Measurements from ENCODE around the gene RBP3. TPM values are rescaled to one million over a fixed set of nuclear protein-coding genes. Genes with fewer than 3 reads are reported as not detected.

RBP3 gene
- polyA plus RNA-seq, 1 donor from 2014 or later: not detected

GRCh38 chr10:47400786-47401185 is 52.6 kb downstream of the RBP3 start:
- H3K79me2 ChIP-seq (replicated peaks; ENCODE audit: insufficient read depth, low read length): no peaks in the 10 kb centered on the region
- no peaks in the 10 kb centered on the region for H3K27me3 ChIP-seq (ENCODE audit: insufficient read depth, low read depth, low read length)
- H3K27ac ChIP-seq (ENCODE audit: low read length): no peak overlapping the region
- H3K9me3 ChIP-seq (ENCODE audit: low read length): no peaks in the 10 kb centered on the region
- no peaks in the 10 kb centered on the region for H3F3A ChIP-seq (ENCODE audit: insufficient read depth, low read length, poor library complexity, severe bottlenecking)
- no peaks in the 10 kb centered on the region for H3K36me3 ChIP-seq (ENCODE audit: insufficient read depth, low read length)
- no peaks in the 10 kb centered on the region for H3K9me2 ChIP-seq (ENCODE audit: insufficient read depth, low read length)
- no peak overlapping the region for H3K4me3 ChIP-seq (ENCODE audit: low read length)
- H3K4me2 ChIP-seq (ENCODE audit: low read length): no peak overlapping the region
- H3K9ac ChIP-seq (ENCODE audit: low read length): no peak overlapping the region
- TF ChIP-seq SMC3 (conservative IDR thresholded peaks at IDR 0.05; ENCODE audit: poor library complexity) (no peak), CTCF (IDR thresholded peaks at IDR 0.05; ENCODE audit: poor library complexity, severe bottlenecking) (no peak), MXI1 (conservative IDR thresholded peaks at IDR 0.05; ENCODE audit: poor library complexity, severe bottlenecking) (no peak), TAF1 (IDR thresholded peaks at IDR 0.05; ENCODE audit: low read depth) (no peak), RAD21 (conservative IDR thresholded peaks at IDR 0.05) (no peak), EP300 (conservative IDR thresholded peaks at IDR 0.05; ENCODE audit: poor library complexity, severe bottlenecking) (no peak), POLR2AphosphoS5 (IDR thresholded peaks at IDR 0.05) (no peak), REST (IDR thresholded peaks at IDR 0.05; ENCODE audit: borderline replicate concordance) (no peak), EZH2 (IDR thresholded peaks at IDR 0.05; ENCODE audit: borderline replicate concordance, insufficient read depth, low read length, poor library complexity, severe bottlenecking) (no peak)
- H4K20me1 ChIP-seq (ENCODE audit: insufficient read depth): no peaks in the 10 kb centered on the region
- no peak overlapping the region for H2AFZ ChIP-seq (ENCODE audit: low read depth, low read length)

- Histone ChIP-seq H3K9me3 (ENCODE audit: low read length) (no peaks in the 10 kb centered on the region), H3K36me3 (ENCODE audit: insufficient read depth, low read length) (no peaks in the 10 kb centered on the region), H3K9me2 (ENCODE audit: insufficient read depth, low read length) (no peaks in the 10 kb centered on the region), H4K20me1 (ENCODE audit: insufficient read depth) (no peaks in the 10 kb centered on the region), H3F3A (ENCODE audit: insufficient read depth, low read length, poor library complexity, severe bottlenecking) (no peaks in the 10 kb centered on the region), H3K4me3 (ENCODE audit: low read length) (no peak overlapping the region), H2AFZ (ENCODE audit: low read depth, low read length) (no peak overlapping the region), H3K9ac (ENCODE audit: low read length) (no peak overlapping the region), H3K27me3 (ENCODE audit: insufficient read depth, low read depth, low read length) (no peaks in the 10 kb centered on the region), H3K4me2 (ENCODE audit: low read length) (no peak overlapping the region), H3K79me2 (replicated peaks; ENCODE audit: insufficient read depth, low read length) (no peaks in the 10 kb centered on the region), H3K27ac (ENCODE audit: low read length) (no peak overlapping the region)
- TF ChIP-seq TAF1 (IDR thresholded peaks at IDR 0.05; ENCODE audit: low read depth) (no peak), EP300 (conservative IDR thresholded peaks at IDR 0.05; ENCODE audit: poor library complexity, severe bottlenecking) (no peak), CTCF (IDR thresholded peaks at IDR 0.05; ENCODE audit: poor library complexity, severe bottlenecking) (no peak), MXI1 (conservative IDR thresholded peaks at IDR 0.05; ENCODE audit: poor library complexity, severe bottlenecking) (no peak), REST (IDR thresholded peaks at IDR 0.05; ENCODE audit: borderline replicate concordance) (no peak), SMC3 (conservative IDR thresholded peaks at IDR 0.05; ENCODE audit: poor library complexity) (no peak), EZH2 (IDR thresholded peaks at IDR 0.05; ENCODE audit: borderline replicate concordance, insufficient read depth, low read length, poor library complexity, severe bottlenecking) (no peak), RAD21 (conservative IDR thresholded peaks at IDR 0.05) (no peak), POLR2AphosphoS5 (IDR thresholded peaks at IDR 0.05) (no peak)
These were observed 53.0 kb downstream of the RBP3 start for GRCh38 chr10:47401210-47401609.

Data from neural cell (in vitro differentiated cells).